GM21529 (cell line): ENCODE measurements around the gene TPRKB.
"Not testable (repeated sequence)": the region's sequence is repeated elsewhere in the genome, so short reads cannot be mapped to it uniquely, and the experiment has no call there.

Source experiments
- ATAC-seq: cut with Tn5 transposase; IDR thresholded peaks from one replicate; pipeline ENCODE4 v1.9.1; 2021; ENCODE audit not compliant: unreplicated experiment

Gene TPRKB

DNA sequence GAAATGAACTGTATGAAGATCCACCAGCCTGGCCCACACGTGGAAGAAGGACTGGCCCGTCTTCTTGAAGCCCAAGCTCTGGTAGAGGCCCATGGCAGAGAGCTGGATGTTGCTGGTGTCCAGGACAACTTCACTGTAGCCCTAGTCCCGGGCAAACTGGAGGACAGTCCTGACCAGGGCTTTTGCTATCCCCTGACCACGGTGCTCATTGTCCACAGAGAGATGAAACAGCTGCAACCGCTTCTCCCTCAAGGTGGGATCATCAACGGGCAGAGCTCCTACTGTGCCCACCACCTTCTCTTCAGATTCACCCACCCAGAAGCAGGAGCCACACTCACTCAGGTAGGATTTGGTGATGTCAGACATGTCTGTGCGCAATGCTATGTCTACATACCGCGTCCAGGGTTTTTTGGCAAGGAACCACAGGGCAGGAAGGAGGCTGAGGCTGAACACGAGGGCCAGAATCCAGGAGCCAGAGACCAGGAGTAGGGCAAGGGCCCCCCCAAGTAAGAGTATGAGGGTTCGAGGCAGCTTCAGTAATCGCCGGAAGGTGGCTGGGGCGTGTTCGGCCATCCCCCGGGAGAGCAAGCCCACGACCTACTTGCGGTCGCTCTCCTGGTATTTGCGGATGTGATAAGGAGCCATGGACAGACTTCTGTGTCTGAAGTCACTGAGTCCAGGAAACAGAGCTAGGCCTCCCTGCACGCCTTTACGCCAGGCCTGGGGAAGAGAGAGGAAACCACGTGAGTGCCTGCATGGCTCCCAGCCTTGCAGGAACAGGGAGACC lies 36.3 kb downstream of the TPRKB start:
- ATAC-seq, result no peak

DNA sequence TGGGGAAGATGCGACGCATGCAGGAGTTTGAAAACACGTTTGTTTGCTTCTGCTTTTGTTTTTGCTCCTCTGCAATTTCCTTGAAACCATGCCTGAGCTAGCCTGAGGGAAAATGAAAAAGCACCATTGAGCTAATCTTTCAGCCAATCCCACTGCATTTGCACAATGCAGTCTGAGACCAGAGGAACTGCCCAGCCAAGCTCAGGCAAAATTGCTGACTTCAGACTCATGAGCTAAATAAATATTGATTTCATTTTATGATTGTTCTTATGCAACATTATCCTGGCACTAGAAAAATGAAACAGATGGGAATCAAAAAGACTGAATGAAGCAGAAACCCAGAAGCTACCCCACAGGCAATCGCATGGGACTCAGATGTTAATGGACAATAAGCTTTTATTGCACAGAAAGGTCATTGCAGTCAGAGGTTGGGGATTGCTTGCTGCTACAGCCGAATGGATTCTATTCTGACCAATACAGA lies 37.0 kb downstream of the TPRKB start:
- ATAC-seq, result no peak

- no peak for ATAC-seq
Observed at GRCh38 chr2:73699437-73699836, 37.7 kb downstream of the TPRKB start.

DNA sequence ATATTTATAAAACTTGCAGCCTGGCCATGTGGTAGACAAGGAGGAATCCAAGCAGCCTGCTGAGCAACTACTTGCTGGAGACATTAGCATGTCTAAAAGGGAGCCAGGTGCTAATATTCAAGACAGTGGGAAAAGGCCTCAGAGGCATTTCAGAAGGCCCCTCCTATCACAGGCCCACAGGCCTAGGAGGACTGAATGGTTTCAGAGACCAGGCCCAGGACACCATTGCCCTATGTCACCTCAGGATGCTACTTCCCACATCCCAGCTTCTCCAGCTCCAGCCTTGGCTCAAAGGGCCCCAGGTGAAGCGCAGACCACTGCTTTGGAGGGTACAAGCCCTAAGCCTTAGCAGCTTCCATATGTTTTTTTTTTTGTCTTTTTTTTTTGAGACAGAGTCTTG lies 39.0 kb downstream of the TPRKB start:
- no peak for ATAC-seq

GRCh38 chr2:73697606-73698005 lies 39.5 kb downstream of the TPRKB start:
- no peak for ATAC-seq

DNA sequence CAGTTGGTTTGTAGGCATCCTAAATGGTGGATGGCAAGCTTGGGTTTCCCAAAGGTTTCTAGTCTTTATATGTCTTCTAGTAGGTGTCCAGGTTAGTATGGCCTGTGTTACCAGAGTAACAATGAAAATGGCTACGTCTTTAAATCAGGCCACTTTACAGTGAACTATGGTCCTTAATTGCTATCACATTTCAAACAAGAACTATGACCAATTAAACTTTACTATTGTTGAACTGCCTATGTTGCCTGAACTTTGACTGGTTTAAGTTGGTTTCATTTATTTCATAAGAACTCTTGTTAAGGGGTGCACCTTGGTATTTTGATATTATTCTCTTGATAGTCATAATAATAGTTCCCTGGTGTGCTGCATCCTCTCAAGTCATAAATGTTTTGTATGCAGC lies 40.2 kb downstream of the TPRKB start:
- not testable (repeated sequence) for ATAC-seq

- ATAC-seq, result not testable (repeated sequence)
Observed at GRCh38 chr2:73696521-73696920, 40.6 kb downstream of the TPRKB start.

DNA sequence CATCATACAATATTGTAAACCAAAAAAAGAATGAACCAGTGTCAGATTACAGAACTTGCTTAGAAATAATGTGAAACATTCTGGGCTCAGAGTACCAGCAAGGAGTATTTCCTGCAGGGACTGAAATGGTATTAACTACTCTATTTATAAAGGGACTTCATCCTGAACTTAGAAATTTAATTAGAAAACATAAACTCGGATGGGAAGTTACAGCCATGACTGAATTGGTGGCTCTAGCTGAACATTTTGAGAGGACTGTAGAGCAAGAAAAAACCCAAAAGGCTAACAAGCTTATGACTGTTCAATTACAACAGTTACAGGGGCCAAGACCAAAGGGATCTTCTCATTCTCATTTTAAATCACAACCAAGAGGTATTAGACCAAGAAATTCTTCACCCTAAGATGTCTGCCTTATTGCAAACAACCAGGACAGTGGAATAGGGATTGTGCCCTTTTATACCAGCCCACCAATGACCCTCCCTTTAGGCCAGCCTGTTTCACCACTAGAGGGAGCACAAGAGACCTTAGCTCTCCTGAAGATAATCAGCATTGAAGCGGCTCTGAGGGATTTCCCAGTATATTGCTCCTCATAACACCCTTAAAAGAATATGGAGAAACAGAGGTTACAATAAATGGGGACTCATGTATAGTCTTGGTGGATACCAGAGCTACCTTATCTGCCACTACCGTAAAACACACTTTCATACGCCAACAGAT lies 46.6 kb downstream of the TPRKB start:
- peak; percentile 85 for ATAC-seq

DNA sequence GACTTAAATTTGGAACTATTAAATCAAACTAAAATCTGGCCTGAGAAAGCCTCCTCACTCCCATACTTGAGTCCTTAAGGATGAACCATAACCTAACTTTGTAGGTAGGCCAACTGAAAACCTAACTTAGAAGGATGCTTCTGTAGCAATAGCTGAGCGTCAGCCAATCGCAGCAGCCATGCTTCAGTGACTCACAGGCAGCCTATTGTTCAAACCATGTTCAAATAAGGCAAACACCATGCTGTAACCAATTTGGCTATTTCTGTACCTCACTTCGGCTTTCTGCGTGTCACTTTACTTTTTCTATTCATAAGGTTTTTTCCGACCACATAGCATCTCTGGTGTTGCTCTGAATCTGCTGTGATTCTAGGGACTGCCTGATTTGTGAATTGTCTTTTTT lies 48.7 kb downstream of the TPRKB start:
- not testable (repeated sequence) for ATAC-seq

- ATAC-seq, result no peak
Observed at GRCh38 chr2:73685764-73686438, 51.2 kb downstream of the TPRKB start.

- ATAC-seq, result not testable (repeated sequence)
Observed at GRCh38 chr2:73684905-73685304, 52.2 kb downstream of the TPRKB start.

DNA sequence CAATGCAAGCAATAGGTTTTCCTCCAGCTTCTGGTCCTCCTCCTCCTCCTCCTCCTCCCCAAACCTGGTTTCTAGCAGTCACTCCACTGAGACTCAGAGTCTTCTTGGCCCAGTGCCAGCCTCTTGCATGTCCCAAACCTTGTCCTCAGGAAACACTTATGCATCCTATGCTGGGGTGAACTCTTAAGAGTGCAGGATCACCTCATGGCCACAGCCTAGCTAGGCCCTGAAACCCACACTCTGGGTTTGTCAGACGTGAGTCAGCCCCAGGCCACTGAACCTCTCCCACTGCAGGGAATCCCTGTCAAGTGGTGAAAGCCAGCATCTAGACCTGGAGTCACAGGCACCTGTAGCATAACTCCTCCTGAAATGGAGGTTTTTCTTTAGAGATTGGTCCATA lies 52.8 kb downstream of the TPRKB start:
- not testable (repeated sequence) for ATAC-seq

GRCh38 chr2:73679951-73680571 lies 57.1 kb downstream of the TPRKB start:
- ATAC-seq, result not testable (repeated sequence)
